HL-60 (cell line): Measurements from ENCODE around the gene PHPT1.

Experiments
- DNase-seq, 2 experiments: peaks; one replicate each; pipeline ENCODE4 v3.0.0-alpha.2; 2010 to 2020; ENCODE audit warnings: low read depth in 1 of 2, low spot score in 1 of 2
- H3K27ac ChIP-seq: fragments of 250-450 bp; sonication (Bioruptor Pico); replicated peaks from 2 replicates; pipeline ENCODE4 v1.5.1; 2020; ENCODE audit warnings: mild to moderate bottlenecking, moderate library complexity
- H3K27me3 ChIP-seq: fragments of 250-450 bp; sonication (Bioruptor Pico); 2 replicates; pipeline ENCODE4 v1.5.1; 2021; ENCODE audit warnings: mild to moderate bottlenecking, moderate library complexity; ENCODE audit not compliant: insufficient read depth, poor library complexity, severe bottlenecking
- H3K4me3 ChIP-seq: replicated peaks from 2 replicates; pipeline ENCODE4 v1.5.1; 2011; ENCODE audit warnings: mild to moderate bottlenecking, control low read depth, low read length; ENCODE audit not compliant: insufficient read depth
- GABPA ChIP-seq: IDR thresholded peaks from 2 replicates; pipeline ENCODE4 v1.6.1; 2012; ENCODE audit warnings: low read depth
- POLR2AphosphoS5 ChIP-seq: IDR thresholded peaks from 2 replicates; pipeline ENCODE4 v1.6.1; 2012; ENCODE audit warnings: low read depth
- SPI1 ChIP-seq: IDR thresholded peaks from 2 replicates; pipeline ENCODE4 v1.6.1; 2012; ENCODE audit warnings: low read depth, mild to moderate bottlenecking, borderline replicate concordance
- TF ChIP-seq, protein P1 (sequence below): IDR thresholded peaks from one replicate; pipeline ENCODE4 v1.5.1; 2011; ENCODE audit warnings: low read length, control low read depth, inconsistent platforms; ENCODE audit not compliant: insufficient read depth
- TF ChIP-seq, protein P2 (sequence below): IDR thresholded peaks from 2 replicates; pipeline ENCODE4 v1.6.1; 2012; ENCODE audit warnings: low read depth; ENCODE audit not compliant: insufficient replicate concordance

The PHPT1 gene

DNA sequence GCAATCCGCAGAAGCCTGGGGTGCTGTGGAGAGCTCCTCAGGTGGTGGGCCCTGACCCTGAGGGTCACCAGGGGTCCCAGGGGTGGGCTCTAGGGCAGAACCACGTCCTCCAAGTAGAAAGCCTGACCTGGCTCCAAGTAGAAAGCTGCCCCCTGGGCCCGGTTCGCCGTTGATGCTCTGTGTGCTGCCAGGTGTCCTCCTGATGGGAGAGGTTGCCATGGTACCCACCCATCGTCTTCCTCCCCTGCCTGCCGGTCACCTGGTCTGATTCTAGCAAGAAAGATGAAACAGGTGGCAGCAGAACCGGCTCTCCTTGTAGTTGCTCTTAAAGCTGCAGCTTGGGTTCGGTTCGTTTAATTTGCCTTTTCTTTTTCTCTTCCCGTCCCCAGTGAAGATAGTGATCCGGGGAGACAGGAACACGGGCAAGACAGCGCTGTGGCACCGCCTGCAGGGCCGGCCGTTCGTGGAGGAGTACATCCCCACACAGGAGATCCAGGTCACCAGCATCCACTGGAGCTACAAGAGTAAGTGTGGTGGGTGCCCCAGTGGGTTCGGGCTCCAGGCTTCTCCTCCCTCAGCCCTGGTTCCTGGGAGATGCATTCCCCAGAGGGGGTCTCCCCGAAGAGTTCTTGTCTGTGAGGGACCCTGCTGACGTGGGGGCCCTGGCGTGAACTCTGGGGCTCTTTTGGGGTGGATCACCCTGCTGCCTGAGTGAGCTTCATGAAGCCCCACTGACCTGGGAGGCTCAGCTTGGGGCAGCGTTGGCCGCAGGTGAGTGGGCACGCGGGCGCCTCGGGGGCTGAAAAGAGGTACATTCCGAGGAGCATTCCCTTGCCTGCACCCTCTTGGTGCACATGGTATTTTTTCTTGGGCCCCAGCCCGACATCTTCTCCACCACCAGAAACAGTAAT, 25.8 kb upstream of the PHPT1 start:
- TF ChIP-seq GABPA (no peak), POLR2AphosphoS5 (no peak), SPI1 (no peak)
- TF ChIP-seq, protein P1, sequence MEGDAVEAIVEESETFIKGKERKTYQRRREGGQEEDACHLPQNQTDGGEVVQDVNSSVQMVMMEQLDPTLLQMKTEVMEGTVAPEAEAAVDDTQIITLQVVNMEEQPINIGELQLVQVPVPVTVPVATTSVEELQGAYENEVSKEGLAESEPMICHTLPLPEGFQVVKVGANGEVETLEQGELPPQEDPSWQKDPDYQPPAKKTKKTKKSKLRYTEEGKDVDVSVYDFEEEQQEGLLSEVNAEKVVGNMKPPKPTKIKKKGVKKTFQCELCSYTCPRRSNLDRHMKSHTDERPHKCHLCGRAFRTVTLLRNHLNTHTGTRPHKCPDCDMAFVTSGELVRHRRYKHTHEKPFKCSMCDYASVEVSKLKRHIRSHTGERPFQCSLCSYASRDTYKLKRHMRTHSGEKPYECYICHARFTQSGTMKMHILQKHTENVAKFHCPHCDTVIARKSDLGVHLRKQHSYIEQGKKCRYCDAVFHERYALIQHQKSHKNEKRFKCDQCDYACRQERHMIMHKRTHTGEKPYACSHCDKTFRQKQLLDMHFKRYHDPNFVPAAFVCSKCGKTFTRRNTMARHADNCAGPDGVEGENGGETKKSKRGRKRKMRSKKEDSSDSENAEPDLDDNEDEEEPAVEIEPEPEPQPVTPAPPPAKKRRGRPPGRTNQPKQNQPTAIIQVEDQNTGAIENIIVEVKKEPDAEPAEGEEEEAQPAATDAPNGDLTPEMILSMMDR, result no peak
- TF ChIP-seq, protein P2, sequence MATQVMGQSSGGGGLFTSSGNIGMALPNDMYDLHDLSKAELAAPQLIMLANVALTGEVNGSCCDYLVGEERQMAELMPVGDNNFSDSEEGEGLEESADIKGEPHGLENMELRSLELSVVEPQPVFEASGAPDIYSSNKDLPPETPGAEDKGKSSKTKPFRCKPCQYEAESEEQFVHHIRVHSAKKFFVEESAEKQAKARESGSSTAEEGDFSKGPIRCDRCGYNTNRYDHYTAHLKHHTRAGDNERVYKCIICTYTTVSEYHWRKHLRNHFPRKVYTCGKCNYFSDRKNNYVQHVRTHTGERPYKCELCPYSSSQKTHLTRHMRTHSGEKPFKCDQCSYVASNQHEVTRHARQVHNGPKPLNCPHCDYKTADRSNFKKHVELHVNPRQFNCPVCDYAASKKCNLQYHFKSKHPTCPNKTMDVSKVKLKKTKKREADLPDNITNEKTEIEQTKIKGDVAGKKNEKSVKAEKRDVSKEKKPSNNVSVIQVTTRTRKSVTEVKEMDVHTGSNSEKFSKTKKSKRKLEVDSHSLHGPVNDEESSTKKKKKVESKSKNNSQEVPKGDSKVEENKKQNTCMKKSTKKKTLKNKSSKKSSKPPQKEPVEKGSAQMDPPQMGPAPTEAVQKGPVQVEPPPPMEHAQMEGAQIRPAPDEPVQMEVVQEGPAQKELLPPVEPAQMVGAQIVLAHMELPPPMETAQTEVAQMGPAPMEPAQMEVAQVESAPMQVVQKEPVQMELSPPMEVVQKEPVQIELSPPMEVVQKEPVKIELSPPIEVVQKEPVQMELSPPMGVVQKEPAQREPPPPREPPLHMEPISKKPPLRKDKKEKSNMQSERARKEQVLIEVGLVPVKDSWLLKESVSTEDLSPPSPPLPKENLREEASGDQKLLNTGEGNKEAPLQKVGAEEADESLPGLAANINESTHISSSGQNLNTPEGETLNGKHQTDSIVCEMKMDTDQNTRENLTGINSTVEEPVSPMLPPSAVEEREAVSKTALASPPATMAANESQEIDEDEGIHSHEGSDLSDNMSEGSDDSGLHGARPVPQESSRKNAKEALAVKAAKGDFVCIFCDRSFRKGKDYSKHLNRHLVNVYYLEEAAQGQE, result no peak
- DNase-seq, result no peak
- Histone ChIP-seq H3K27me3 (no peaks in the 10 kb centered on the region), H3K27ac (no peak overlapping the region), H3K4me3 (no peak overlapping the region)

DNA sequence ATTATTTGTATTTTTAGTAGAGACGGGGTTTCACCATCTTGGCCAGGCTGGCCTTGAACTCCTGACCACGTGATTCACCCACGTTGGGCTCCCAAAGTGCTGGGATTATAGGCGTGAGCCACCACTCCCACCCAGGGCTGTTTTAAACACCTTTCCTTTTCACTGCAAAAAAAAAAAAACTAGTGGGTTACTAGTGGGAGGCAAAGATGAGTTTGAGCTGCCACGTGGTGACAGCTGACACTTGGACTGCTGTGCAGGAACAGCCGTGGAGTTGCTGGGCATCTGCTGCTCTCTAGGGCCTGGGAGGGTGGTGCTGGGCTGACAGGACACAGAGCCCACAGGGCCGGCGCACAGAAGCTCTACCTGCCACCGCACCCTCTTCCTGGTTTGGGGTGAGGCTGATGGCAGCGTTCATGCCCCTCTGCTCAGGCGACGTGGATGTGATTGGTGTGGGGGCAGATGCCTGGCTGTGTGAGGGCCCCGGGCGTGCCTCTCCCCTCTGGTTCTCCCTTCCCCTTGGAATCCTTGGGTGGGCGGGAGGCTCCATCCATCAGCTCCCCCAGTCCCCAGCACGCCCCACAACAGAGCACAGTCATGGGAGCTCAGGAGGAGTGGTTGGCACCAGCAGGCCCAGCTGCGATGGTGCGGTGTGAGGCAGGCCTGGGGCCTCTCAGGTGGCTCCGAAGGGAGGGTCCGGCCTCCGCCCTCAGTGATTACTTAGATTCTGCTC, 24.5 kb upstream of the PHPT1 start:
- H3K27ac ChIP-seq, result no peak overlapping the region
- DNase-seq, result no peak
- no peaks in the 10 kb centered on the region for H3K27me3 ChIP-seq
- H3K4me3 ChIP-seq, result no peak overlapping the region
- TF ChIP-seq GABPA (no peak), SPI1 (no peak), POLR2AphosphoS5 (no peak)
- TF ChIP-seq, protein P2, result no peak
- TF ChIP-seq, protein P1, result no peak

DNA sequence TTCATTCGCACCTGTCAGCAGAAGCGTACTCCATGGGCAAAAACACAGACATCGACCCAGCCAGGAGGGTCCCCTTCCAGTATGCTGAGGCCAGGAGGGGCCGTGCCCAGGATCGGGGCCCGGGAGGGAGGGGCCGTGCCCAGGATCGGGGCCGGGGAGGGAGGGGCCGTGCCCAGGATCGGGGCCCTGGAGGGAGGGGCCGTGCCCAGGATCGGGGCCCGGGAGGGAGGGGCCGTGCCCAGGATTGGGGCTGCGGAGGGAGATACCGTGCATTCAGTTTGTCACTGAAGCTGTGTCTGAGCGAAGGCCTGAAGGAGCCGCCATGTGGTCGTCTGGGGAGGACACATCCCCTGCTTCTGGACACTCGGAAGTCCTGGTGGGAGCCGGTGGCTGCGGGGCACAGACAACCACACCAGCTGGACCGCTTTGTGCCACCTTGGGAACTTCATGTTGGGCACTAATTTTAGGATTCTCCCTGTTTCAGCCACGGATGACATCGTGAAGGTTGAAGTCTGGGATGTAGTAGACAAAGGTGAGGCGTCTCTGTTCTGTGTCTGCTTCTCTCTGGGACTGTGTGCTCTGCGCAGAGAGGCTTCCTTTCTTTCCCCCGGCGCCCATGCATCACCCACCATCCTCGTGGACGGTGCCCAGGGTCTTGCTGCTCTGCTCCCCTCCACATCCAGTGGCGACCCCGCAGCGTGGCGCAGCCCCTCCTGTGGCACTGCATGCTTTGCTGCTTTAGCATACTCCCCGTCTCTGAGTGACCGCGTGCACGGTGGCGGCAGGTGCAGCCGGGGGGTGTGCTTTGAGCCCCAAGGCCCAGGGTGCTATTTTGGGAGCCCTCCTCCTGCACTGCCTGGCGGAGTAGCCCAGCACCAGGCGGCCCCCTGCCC, 23.7 kb upstream of the PHPT1 start:
- Histone ChIP-seq H3K27ac (no peak overlapping the region), H3K4me3 (no peak overlapping the region), H3K27me3 (no peaks in the 10 kb centered on the region)
- no peak for DNase-seq
- TF ChIP-seq GABPA, result no peak
- TF ChIP-seq SPI1, result no peak
- no peak for TF ChIP-seq POLR2AphosphoS5
- TF ChIP-seq, protein P1, result no peak
- TF ChIP-seq, protein P2, result no peak
